ENCODE measurements around the gene LEKR1. TPM values are rescaled to one million over a fixed set of nuclear protein-coding genes. Genes with fewer than 3 reads are reported as not detected.

LEKR1 gene
- total RNA-seq, 1 donor from 2014 or later: 4.1 TPM

DNA sequence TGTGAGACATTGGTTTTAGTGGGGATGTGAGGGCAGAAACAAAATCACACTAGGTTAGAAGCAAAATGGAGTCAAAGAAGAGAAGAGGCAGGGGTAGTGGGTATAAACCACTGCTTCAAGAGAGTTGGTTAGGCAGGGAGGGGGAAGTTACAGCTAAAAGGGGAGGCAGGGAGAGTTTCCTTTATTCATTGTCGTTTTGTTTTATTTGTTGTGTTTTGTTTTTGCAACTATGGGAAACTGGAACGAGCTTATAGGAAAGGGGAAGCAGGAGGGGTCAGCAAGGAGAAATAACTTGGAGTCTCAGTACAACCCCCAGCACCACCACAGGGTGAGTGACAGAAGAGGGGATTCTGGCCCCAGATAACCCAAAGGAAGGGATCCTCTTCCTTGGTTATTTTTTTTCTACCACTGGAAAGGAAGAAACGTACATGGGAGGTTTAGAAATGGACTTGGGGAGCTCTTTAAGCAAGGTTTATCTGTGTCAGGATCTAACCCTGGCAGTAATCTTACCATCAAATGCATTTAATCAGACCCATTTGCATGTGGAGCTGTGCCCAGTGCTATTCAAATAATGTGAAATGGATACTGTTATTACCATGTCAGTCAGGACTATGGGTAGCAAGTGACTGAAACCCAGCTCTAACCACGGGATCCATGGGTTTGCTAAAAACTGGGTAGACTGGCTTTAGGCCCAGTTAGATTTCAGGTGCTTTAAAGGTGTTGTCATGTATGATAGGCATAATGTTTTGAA lies 265.1 kb downstream of the LEKR1 start:
- no peak for DNase-seq (ENCODE audit: low spot score, unreplicated experiment)
- H3K27me3 Mint-ChIP-seq: peaks cover 15% of the 10 kb centered on the region
- no peaks in the 10 kb centered on the region for H3K9me3 Mint-ChIP-seq (ENCODE audit: low read depth)
- no peak for TF ChIP-seq CTCF (IDR thresholded peaks at IDR 0.05; ENCODE audit: unreplicated experiment)
- no peak overlapping the region for H3K27ac Mint-ChIP-seq
- no peaks in the 10 kb centered on the region for H3K36me3 Mint-ChIP-seq (ENCODE audit: insufficient read depth)
- no peak overlapping the region for H3K4me3 Mint-ChIP-seq (ENCODE audit: low read depth)
- H3K4me1 Mint-ChIP-seq (ENCODE audit: low read depth): peaks cover 33% of the 10 kb centered on the region

GRCh38 chr3:157092230-157092629 lies 266.1 kb downstream of the LEKR1 start:
- no peak for TF ChIP-seq CTCF (IDR thresholded peaks at IDR 0.05; ENCODE audit: unreplicated experiment)
- Mint-ChIP-seq H3K27ac (no peak overlapping the region), H3K9me3 (ENCODE audit: low read depth) (no peaks in the 10 kb centered on the region), H3K4me1 (ENCODE audit: low read depth) (peaks cover 33% of the 10 kb centered on the region), H3K27me3 (peaks cover 22% of the 10 kb centered on the region), H3K4me3 (ENCODE audit: low read depth) (no peak overlapping the region), H3K36me3 (ENCODE audit: insufficient read depth) (no peaks in the 10 kb centered on the region)
- DNase-seq (ENCODE audit: low spot score, unreplicated experiment): no peak

DNA sequence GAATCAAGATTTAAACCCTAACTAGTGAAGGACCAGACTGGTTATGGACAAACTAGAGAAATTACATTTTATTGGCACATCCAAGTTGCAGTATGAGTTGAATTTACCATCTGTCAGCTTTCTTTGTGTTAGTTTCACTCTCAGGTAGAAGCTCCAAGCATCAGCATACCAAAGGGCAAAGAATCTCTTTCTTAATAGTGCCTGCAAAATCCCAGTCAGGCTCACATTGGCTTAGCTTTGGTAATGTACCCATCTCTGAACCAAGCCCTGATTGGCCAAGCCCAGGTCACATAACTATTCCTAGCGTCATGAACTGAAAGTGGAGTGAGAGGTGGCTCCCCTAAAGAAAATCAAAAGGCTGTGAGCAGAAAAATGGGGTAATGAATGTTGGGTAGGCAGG lies 266.9 kb downstream of the LEKR1 start:
- H3K27ac Mint-ChIP-seq: no peak overlapping the region
- no peaks in the 10 kb centered on the region for H3K9me3 Mint-ChIP-seq (ENCODE audit: low read depth)
- no peaks in the 10 kb centered on the region for H3K36me3 Mint-ChIP-seq (ENCODE audit: insufficient read depth)
- no peak overlapping the region for H3K4me3 Mint-ChIP-seq (ENCODE audit: low read depth)
- peaks cover 26% of the 10 kb centered on the region for H3K4me1 Mint-ChIP-seq (ENCODE audit: low read depth)
- no peak for TF ChIP-seq CTCF (IDR thresholded peaks at IDR 0.05; ENCODE audit: unreplicated experiment)
- DNase-seq (ENCODE audit: low spot score, unreplicated experiment): no peak
- peaks cover 22% of the 10 kb centered on the region for H3K27me3 Mint-ChIP-seq

DNA sequence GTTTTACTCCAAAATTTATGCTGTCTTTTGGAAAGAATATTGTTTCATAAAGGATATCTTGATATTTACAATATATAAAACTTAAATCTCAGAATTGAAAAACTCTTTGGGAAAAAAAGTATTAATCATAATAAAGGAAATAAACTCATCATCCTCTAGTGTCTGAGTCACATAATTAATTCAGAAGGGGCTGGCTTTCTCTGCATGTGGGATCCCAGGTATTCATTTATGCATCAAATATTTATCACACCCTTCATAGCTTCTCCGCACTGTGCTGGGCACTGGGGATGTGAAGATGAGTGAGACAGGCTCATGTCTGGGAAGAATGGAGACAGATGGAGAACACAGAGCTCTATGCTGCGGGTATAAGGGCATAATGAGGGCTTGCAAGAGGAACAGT lies 268.1 kb downstream of the LEKR1 start:
- H3K27me3 Mint-ChIP-seq: peaks cover 26% of the 10 kb centered on the region

More for the DNA sequence above, 268.1 kb downstream of the LEKR1 start:
- H3K27ac Mint-ChIP-seq: no peak overlapping the region
- TF ChIP-seq CTCF (IDR thresholded peaks at IDR 0.05; ENCODE audit: unreplicated experiment): no peak
- peaks cover 17% of the 10 kb centered on the region for H3K4me1 Mint-ChIP-seq (ENCODE audit: low read depth)
- H3K4me3 Mint-ChIP-seq (ENCODE audit: low read depth): no peak overlapping the region
- no peak for DNase-seq (ENCODE audit: low spot score, unreplicated experiment)
- H3K9me3 Mint-ChIP-seq (ENCODE audit: low read depth): no peaks in the 10 kb centered on the region
- no peaks in the 10 kb centered on the region for H3K36me3 Mint-ChIP-seq (ENCODE audit: insufficient read depth)
